CD8-positive, alpha-beta memory T cell (primary cell): ENCODE data around the gene UCK1. TPM values are rescaled to one million over a fixed set of nuclear protein-coding genes. Genes with fewer than 3 reads are reported as not detected.
A peak's percentile ranks its signal among the peaks of the same experiment; 100 is the strongest.
"Not testable (repeated sequence)": the region's sequence is repeated elsewhere in the genome, so short reads cannot be mapped to it uniquely, and the experiment has no call there.

Experiments used
- CTCF ChIA-PET: fragments of 350-600 bp; sonication (Branson Sonifier 250); formaldehyde crosslinking; loops from one replicate; lab custom pipeline; 2021; ENCODE audit warnings: antibody characterized with exemption; lab: Charles Lee
- POLR2A ChIA-PET: fragments of 350-600 bp; sonication (Branson Sonifier 250); formaldehyde crosslinking; loops from one replicate; lab custom pipeline; 2021; ENCODE audit warnings: antibody characterized with exemption; lab: Charles Lee
- DNase-seq, 5 donors: peaks; one replicate each; pipeline versions ENCODE4 v3.0.0 to v3.0.0-alpha.2; 2020 to 2022; ENCODE audit warnings: mixed read lengths in 1 of 5
- H3K27ac ChIP-seq: one replicate; pipeline ENCODE4 v1.7.0; 2013; ENCODE audit warnings: low read depth, mild to moderate bottlenecking, low read length, moderate library complexity
- H3K27me3 ChIP-seq: 2 replicates; pipeline ENCODE4 v1.7.0; 2013; ENCODE audit warnings: low read length, mild to moderate bottlenecking; ENCODE audit not compliant: insufficient read depth, poor library complexity, severe bottlenecking
- H3K36me3 ChIP-seq: 2 replicates; pipeline ENCODE4 v1.7.0; 2013; ENCODE audit warnings: mild to moderate bottlenecking, low read length, moderate library complexity; ENCODE audit not compliant: insufficient read depth
- H3K4me1 ChIP-seq: 2 replicates; pipeline ENCODE4 v1.7.0; 2013; ENCODE audit warnings: mild to moderate bottlenecking, low read length, moderate library complexity; ENCODE audit not compliant: insufficient read depth
- H3K4me3 ChIP-seq: 2 replicates; pipeline ENCODE4 v1.7.0; 2013; ENCODE audit warnings: mild to moderate bottlenecking, low read length
- H3K9me3 ChIP-seq: 2 replicates; pipeline ENCODE4 v1.7.0; 2013; ENCODE audit warnings: mild to moderate bottlenecking, low read length
- H3K27ac Mint-ChIP-seq, 8 donors: one replicate each; pipeline ENCODE4 v1.8.0; 2020 to 2021; ENCODE audit warnings: mixed read lengths in 8 of 8, mild to moderate bottlenecking in 6 of 8, inconsistent platforms in 3 of 8, moderate library complexity in 3 of 8
- H3K27me3 Mint-ChIP-seq, 2 donors: one replicate each; pipeline ENCODE4 v1.8.0; 2020 to 2021; ENCODE audit warnings: mixed read lengths in 2 of 2, mild to moderate bottlenecking in 1 of 2, moderate library complexity in 1 of 2
- H3K36me3 Mint-ChIP-seq, 3 donors: one replicate each; pipeline ENCODE4 v1.8.0; 2020 to 2021; ENCODE audit warnings: mixed read lengths in 3 of 3, inconsistent platforms in 1 of 3, mild to moderate bottlenecking in 1 of 3
- H3K4me1 Mint-ChIP-seq, 3 donors: one replicate each; pipeline ENCODE4 v1.8.0; 2020 to 2021; ENCODE audit warnings: mixed read lengths in 3 of 3, inconsistent platforms in 1 of 3, mild to moderate bottlenecking in 1 of 3
- H3K4me3 Mint-ChIP-seq, 7 donors: one replicate each; pipeline ENCODE4 v1.8.0; 2020 to 2021; ENCODE audit warnings: mixed read lengths in 7 of 7, mild to moderate bottlenecking in 6 of 7, moderate library complexity in 4 of 7, inconsistent platforms in 2 of 7
- H3K9me3 Mint-ChIP-seq, 5 donors: one replicate each; pipeline ENCODE4 v1.8.0; 2020 to 2022; ENCODE audit warnings: mixed read lengths in 5 of 5, mild to moderate bottlenecking in 3 of 5, moderate library complexity in 2 of 5, inconsistent platforms in 1 of 5
- polyA plus RNA-seq: library from polyadenylated mRNA; unstranded; fragments of 300-500 nt; fragmentation: Illumina TruSeq; gene quantifications from one replicate; pipeline ENCODE4 v1.2.3, GENCODE V29; 2021
- total RNA-seq, 2 experiments: library from RNA; stranded (reverse); gene quantifications; one replicate each; pipeline ENCODE4 v1.2.3, GENCODE V29; 2021

UCK1 gene
- total and polyA plus RNA-seq, 3 experiments from 2014 or later = 22.2 to 34.4 (median 23.1) TPM

GRCh38 chr9:131549186-131549585 lies 18.1 kb upstream of the UCK1 start:
- Mint-ChIP-seq H3K36me3 (peaks cover 0 to 15% (median 3%) of the 10 kb centered on the region in 3 donors), H3K9me3 (peaks cover 3 to 16% (median 8%) of the 10 kb centered on the region in 5 donors), H3K27ac (peak overlapping the region in 1 of 8 donors; percentile 15), H3K4me1 (peaks cover 14 to 27% (median 16%) of the 10 kb centered on the region in 3 donors), H3K27me3 (peaks cover 49 to 60% of the 10 kb centered on the region in 2 donors)
- CTCF ChIA-PET, H3K4me3 ChIP-seq, DNase-seq, POLR2A ChIA-PET, H3K4me3 Mint-ChIP-seq, H3K27ac ChIP-seq, H3K9me3 ChIP-seq, H3K36me3 ChIP-seq, H3K4me1 ChIP-seq: not testable (repeated sequence)
- peaks cover 12% of the 10 kb centered on the region for H3K27me3 ChIP-seq

- peak overlapping the region; percentile 53 for H3K4me3 ChIP-seq
- Mint-ChIP-seq H3K27me3 (peaks cover 39 to 40% of the 10 kb centered on the region in 2 donors), H3K4me1 (peaks cover 14 to 27% (median 16%) of the 10 kb centered on the region in 3 donors), H3K27ac (peak overlapping the region in 3 of 8 donors; percentile 57 to 91 (median 73)), H3K4me3 (peak overlapping the region; percentile 80 to 91 (median 84)), H3K36me3 (peaks cover 0 to 27% (median 7%) of the 10 kb centered on the region in 3 donors), H3K9me3 (peaks cover 8 to 33% (median 20%) of the 10 kb centered on the region in 5 donors)
- peaks cover 4% of the 10 kb centered on the region for H3K4me1 ChIP-seq
- H3K27me3 ChIP-seq = peaks cover 7% of the 10 kb centered on the region
- peaks cover 14% of the 10 kb centered on the region for H3K9me3 ChIP-seq
- no peak overlapping the region for H3K27ac ChIP-seq
- CTCF ChIA-PET = interaction anchor here (0.6 to 1.4 kb wide), 4 partner anchors 12 to 121 kb away, joined by 3 to 4 read pairs (median 4); no protein-coding TSS in a partner anchor
- POLR2A ChIA-PET = interaction anchor here (0.7 to 0.8 kb wide), 2 partner anchors 13 to 151 kb away, joined by 3 to 7 read pairs; no protein-coding TSS in a partner anchor
- H3K36me3 ChIP-seq = no peaks in the 10 kb centered on the region
- DNase-seq = no peak
Observed at GRCh38 chr9:131546336-131547084, 15.4 kb upstream of the UCK1 start.

DNA sequence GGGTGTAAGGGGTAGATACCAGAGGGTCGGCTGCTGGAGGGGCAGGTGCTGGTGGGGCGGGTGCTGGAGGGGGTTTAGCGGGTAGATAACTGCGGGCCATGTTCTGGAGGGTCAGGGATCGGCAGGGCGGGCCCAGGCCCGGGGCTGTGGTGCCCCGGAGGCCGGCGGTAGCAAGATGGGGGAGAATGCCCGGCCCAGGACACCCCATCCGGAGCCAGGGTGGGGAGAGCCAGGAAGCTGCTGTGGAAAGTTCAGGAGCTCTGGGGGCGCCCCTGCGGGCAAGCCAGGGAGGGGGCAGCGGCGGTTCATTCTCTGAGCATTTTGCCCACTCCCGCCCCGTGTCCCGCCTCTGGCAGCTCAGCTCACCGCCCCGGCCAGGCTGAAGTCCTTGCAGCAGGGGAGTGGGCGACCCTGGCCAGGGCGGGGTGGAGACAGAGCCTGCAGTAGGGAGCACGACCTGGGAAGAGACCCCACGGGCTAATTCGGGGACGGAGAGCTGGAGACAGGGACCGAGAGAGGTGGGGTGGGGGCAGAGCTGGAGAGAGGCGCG lies 14.8 kb upstream of the UCK1 start:
- H3K27ac Mint-ChIP-seq = no peak overlapping the region
- peaks cover 39 to 40% of the 10 kb centered on the region in 2 donors for H3K27me3 Mint-ChIP-seq
- H3K36me3 Mint-ChIP-seq = peaks cover 0 to 27% (median 7%) of the 10 kb centered on the region in 3 donors
- peak overlapping the region in 6 of 7 donors; percentile 37 to 84 (median 60) for H3K4me3 Mint-ChIP-seq
- CTCF ChIA-PET = interaction anchor here (1.3 kb wide), 1 partner anchor 13 kb away, joined by 4 read pairs; no protein-coding TSS in a partner anchor
- POLR2A ChIA-PET = interaction anchor here (0.8 kb wide), 1 partner anchor 14 kb away, joined by 3 read pairs; no protein-coding TSS in a partner anchor
- Histone ChIP-seq H3K4me1 (peaks cover 4% of the 10 kb centered on the region), H3K4me3 (no peak overlapping the region), H3K36me3 (no peaks in the 10 kb centered on the region), H3K9me3 (peaks cover 14% of the 10 kb centered on the region), H3K27me3 (peaks cover 7% of the 10 kb centered on the region), H3K27ac (no peak overlapping the region)
- no peak for DNase-seq
- H3K9me3 Mint-ChIP-seq = peaks cover 8 to 33% (median 20%) of the 10 kb centered on the region in 5 donors
- peaks cover 15 to 27% (median 17%) of the 10 kb centered on the region in 3 donors for H3K4me1 Mint-ChIP-seq

DNA sequence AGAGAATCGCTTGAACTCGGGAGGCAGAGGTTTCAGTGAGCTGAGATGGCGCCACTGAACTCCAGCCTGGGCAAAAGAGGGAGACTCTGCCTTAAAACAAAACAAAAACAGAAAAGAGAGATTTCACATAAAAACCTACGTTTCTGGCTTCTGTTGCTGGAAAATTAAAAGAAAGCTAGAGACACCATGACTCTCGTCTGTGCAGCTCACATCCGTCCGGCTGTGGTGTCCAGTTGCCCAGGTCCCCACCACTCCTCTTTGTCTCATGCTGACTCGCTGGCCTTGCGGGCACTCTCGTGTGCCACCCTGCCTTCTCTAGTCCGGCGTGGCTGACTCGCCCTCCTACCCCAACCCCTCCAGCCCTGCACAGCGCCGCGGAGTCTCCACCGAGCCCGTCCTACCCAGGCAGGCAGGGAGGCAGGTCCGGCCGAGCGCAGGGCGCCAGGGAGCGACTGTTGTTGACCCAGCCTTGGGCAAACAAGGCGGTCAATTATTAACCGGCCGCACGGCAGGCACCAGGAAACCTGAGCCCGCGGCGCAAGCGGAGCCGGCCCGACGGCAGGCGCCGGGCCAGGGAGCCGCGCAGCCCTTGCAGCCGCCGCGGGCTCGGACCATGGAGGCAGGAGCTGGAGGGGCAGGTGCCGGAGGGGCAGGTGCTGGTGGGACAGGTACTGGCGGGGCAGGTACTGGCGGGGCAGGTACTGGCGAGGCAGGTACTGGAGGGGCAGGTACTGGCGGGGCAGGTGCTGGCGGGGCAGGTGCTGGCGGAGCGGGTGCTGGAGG lies 14.1 kb upstream of the UCK1 start, which contains the start of gene PRRT1B:
PRRT1B (plus strand) TSS at position 521 of the 783 bp plus-strand sequence; CDS start at position 614, 93 bp downstream.
- Histone ChIP-seq H3K36me3 (no peaks in the 10 kb centered on the region), H3K27me3 (peaks cover 7% of the 10 kb centered on the region), H3K4me1 (peaks cover 8% of the 10 kb centered on the region), H3K27ac (no peak within 1 kb of the TSS), H3K4me3 (no peak within 1 kb of the TSS), H3K9me3 (peaks cover 14% of the 10 kb centered on the region)
- Mint-ChIP-seq H3K27ac (peak within 1 kb of the TSS in 1 of 8 donors; percentile 39), H3K4me1 (peaks cover 21 to 34% (median 24%) of the 10 kb centered on the region in 3 donors), H3K4me3 (peak within 1 kb of the TSS; percentile 52 to 91 (median 81)), H3K36me3 (peaks cover 0 to 27% (median 7%) of the 10 kb centered on the region in 3 donors), H3K27me3 (peaks cover 36% of the 10 kb centered on the region in 2 donors), H3K9me3 (peaks cover 8 to 33% (median 20%) of the 10 kb centered on the region in 5 donors)
- DNase-seq = no peak
- ChIA-PET POLR2A (no interaction called here), CTCF (interaction anchor here (1.2 kb wide), 1 partner anchor 14 kb away, joined by 3 read pairs; no protein-coding TSS in a partner anchor)

DNA sequence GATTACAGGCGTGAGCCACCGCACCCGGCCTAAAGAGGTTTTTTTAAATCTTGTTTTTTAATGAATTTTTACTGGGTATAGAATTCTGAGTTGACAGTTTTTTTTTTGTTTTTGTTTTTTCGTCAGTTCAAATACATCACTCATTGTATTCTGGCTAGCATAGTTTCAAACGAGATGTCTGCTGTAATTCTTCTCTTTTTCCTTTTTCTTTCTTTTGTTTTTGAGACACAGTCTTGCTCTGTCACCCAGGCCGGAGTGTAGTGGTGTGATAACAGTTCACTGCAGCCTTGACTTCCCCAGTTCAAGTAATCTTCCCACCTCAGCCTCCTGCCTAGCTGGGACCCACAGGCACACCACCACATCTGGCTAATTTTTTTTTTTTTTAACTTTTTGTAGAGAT lies 12.1 kb upstream of the UCK1 start:
- DNase-seq = no peak
- H3K27ac ChIP-seq = no peak overlapping the region
- CTCF ChIA-PET = no interaction called here
- Mint-ChIP-seq H3K4me1 (peaks cover 27 to 43% (median 34%) of the 10 kb centered on the region in 3 donors), H3K27me3 (peaks cover 15 to 16% of the 10 kb centered on the region in 2 donors), H3K9me3 (peaks cover under 1 to 28% (median 20%) of the 10 kb centered on the region in 5 donors), H3K27ac (no peak overlapping the region), H3K4me3 (peak overlapping the region in 1 of 7 donors; percentile 25), H3K36me3 (peaks cover 0 to 20% (median 7%) of the 10 kb centered on the region in 3 donors)
- H3K4me1 ChIP-seq = peaks cover 27% of the 10 kb centered on the region
- H3K36me3 ChIP-seq = no peaks in the 10 kb centered on the region
- H3K27me3 ChIP-seq = peaks cover 7% of the 10 kb centered on the region
- POLR2A ChIA-PET = no interaction called here
- H3K9me3 ChIP-seq = peaks cover 14% of the 10 kb centered on the region
- no peak overlapping the region for H3K4me3 ChIP-seq

GRCh38 chr9:131539223-131539923 lies 8.3 kb upstream of the UCK1 start:
- CTCF ChIA-PET = no interaction called here
- peak overlapping the region; percentile 26 to 94 (median 88) for H3K27ac Mint-ChIP-seq
- H3K4me1 Mint-ChIP-seq = peaks cover 27 to 46% (median 33%) of the 10 kb centered on the region in 3 donors

DNA sequence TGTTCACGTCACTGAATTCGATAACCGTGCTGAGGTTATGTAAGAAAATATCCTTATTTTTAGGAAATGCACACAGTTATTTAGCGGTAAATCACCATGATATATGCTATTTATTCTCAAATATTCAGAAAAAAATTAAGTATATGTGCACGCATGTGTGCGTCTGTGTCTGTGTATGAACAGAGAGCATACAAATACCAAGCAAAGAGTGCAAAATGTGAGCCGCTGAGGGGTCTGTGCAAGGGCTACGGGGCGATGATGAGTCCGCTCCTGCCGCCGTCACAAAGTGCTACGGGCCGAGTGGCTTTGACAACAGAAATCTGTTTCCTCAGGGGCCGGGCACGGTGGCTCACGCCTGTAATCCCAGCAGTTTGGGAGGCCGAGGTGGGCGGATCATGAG lies 6.9 kb upstream of the UCK1 start:
- Histone ChIP-seq H3K4me1 (peaks cover 47% of the 10 kb centered on the region), H3K27ac (no peak overlapping the region), H3K27me3 (no peaks in the 10 kb centered on the region), H3K9me3 (no peaks in the 10 kb centered on the region), H3K4me3 (no peak overlapping the region), H3K36me3 (no peaks in the 10 kb centered on the region)
- CTCF ChIA-PET = no interaction called here
- Mint-ChIP-seq H3K9me3 (peaks cover 0 to 8% (median 3%) of the 10 kb centered on the region in 5 donors), H3K27me3 (peaks cover 0 to 2% of the 10 kb centered on the region in 2 donors), H3K4me3 (peak overlapping the region in 1 of 7 donors; percentile 27), H3K36me3 (peaks cover 0 to 4% (median 0%) of the 10 kb centered on the region in 3 donors), H3K4me1 (peaks cover 27 to 49% (median 36%) of the 10 kb centered on the region in 3 donors), H3K27ac (no peak overlapping the region)
- POLR2A ChIA-PET = no interaction called here
- DNase-seq = peak in 1 of 5 donors; percentile 38

More at GRCh38 chr9:131539223-131539923, 8.3 kb upstream of the UCK1 start:
- H3K27me3 ChIP-seq = no peaks in the 10 kb centered on the region
- H3K36me3 ChIP-seq = no peaks in the 10 kb centered on the region
- peaks cover 44% of the 10 kb centered on the region for H3K4me1 ChIP-seq
- H3K9me3 ChIP-seq = peaks cover 12% of the 10 kb centered on the region
- H3K4me3 ChIP-seq = no peak overlapping the region
- POLR2A ChIA-PET = interaction anchor here (0.6 to 0.7 kb wide), 2 partner anchors 166 to 271 kb away, joined by 3 to 6 read pairs; no protein-coding TSS in a partner anchor
- no peak overlapping the region for H3K27ac ChIP-seq
- H3K9me3 Mint-ChIP-seq = peaks cover 0 to 19% (median 17%) of the 10 kb centered on the region in 5 donors
- peaks cover 0 to 2% of the 10 kb centered on the region in 2 donors for H3K27me3 Mint-ChIP-seq
- peak overlapping the region; percentile 32 to 85 (median 63) for H3K4me3 Mint-ChIP-seq
- H3K36me3 Mint-ChIP-seq = peaks cover 0 to 12% (median 5%) of the 10 kb centered on the region in 3 donors
- peak in 4 of 5 donors; percentile 13 to 45 (median 36) for DNase-seq
